Measurements from ENCODE around the gene WHRN. TPM values are rescaled to one million over a fixed set of nuclear protein-coding genes. Genes with fewer than 3 reads are reported as not detected.

Gene WHRN
- total and polyA plus RNA-seq, 2 of the 8 experiments (the other 6 are each of a cell fraction or from before 2014, with no cell fraction given): 4.4 to 7.7 TPM

DNA sequence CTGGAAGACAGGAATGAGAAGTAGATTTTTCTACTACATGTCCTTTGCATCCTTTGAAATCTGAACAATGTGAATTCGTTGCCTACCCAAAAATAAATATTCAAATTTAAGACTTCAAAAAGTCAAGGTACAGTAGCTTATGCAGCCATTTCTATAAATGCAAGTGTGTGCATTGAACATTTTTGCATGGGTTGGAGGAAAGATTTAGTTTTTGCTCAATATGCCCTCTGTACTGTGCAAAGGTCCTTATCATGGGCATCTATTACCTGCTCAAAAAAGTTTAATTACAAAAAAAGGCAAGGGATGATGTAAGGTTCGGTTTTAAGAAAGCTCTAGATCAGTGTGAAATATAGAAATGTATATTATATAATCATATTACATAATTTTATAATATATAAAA, 140.1 kb downstream of the WHRN start:
- Histone ChIP-seq H4K91ac (replicated peaks; ENCODE audit: insufficient read length, low read length) (no peak overlapping the region), H3K4me2 (ENCODE audit: insufficient read depth in 1 of 2, low read depth in 2 of 2, low read length in 2 of 2) (no peak overlapping the region), H3K4me3 (ENCODE audit: extremely low read depth in 1 of 4, insufficient read depth in 2 of 4, low read depth in 3 of 4, low read length in 4 of 4) (no peak overlapping the region), H3K27me3 (replicated peaks in 1 of 4; ENCODE audit: control insufficient read depth in 3 of 4, extremely low read depth in 1 of 4, insufficient read depth in 3 of 4, low read length in 3 of 4) (no peaks in the 10 kb centered on the region), H2BK20ac (ENCODE audit: low read length) (no peak overlapping the region), H3K56ac (replicated peaks; ENCODE audit: insufficient read length, low read depth, low read length) (no peak overlapping the region), H2AK5ac (ENCODE audit: low read depth, low read length) (no peak overlapping the region), H2BK12ac (ENCODE audit: low read depth, low read length) (no peak overlapping the region), H3K18ac (ENCODE audit: extremely low read depth, low read length) (no peak overlapping the region), H3K9ac (replicated peaks in 1 of 4; ENCODE audit: extremely low read depth in 1 of 4, low read depth in 3 of 4, low read length in 3 of 4) (no peak overlapping the region), H3K79me1 (ENCODE audit: low read depth, low read length) (no peaks in the 10 kb centered on the region), H3K27ac (ENCODE audit: low read depth, low read length) (no peak overlapping the region), H4K5ac (ENCODE audit: insufficient read length, low read depth, low read length) (no peak overlapping the region), H3K14ac (ENCODE audit: insufficient read length) (no peak overlapping the region), H2AFZ (ENCODE audit: low read length) (no peak overlapping the region), H3K79me2 (ENCODE audit: control insufficient read depth in 1 of 2, insufficient read depth in 2 of 2, low read length in 2 of 2) (no peaks in the 10 kb centered on the region), H3K23me2 (ENCODE audit: low read depth, low read length) (peaks cover 6% of the 10 kb centered on the region; the same call in 1 of the 2 replicates), H3K36me3 (ENCODE audit: control insufficient read depth in 2 of 4, insufficient read depth in 4 of 4, low read length in 3 of 4) (peaks cover 6 to 54% (median 37%) of the 10 kb centered on the region in 4 experiments), H2BK5ac (ENCODE audit: low read depth, low read length) (no peak overlapping the region), H2BK120ac (replicated peaks; ENCODE audit: low read depth, low read length) (no peak overlapping the region), H4K8ac (ENCODE audit: extremely low read depth, insufficient read depth, low read length) (no peak overlapping the region), H3K9me3 (ENCODE audit: insufficient read depth in 2 of 2, low read depth in 1 of 2, low read length in 1 of 2) (no peaks in the 10 kb centered on the region), H3K23ac (ENCODE audit: insufficient read length) (no peak overlapping the region), H3K4ac (replicated peaks; ENCODE audit: insufficient read length, low read depth, low read length) (no peak overlapping the region), H2BK15ac (ENCODE audit: low read length) (no peak overlapping the region), H4K20me1 (replicated peaks in 1 of 2; ENCODE audit: control insufficient read depth in 1 of 2, insufficient read depth in 2 of 2, low read length in 2 of 2) (peaks cover 0 to 7% of the 10 kb centered on the region in 2 experiments), H3K4me1 (replicated peaks in 1 of 4; ENCODE audit: control insufficient read depth in 3 of 4, insufficient read depth in 4 of 4, low read length in 3 of 4) (peaks cover 2 to 14% (median 7%) of the 10 kb centered on the region in 4 experiments; a peak in 6 of 7 replicates)
- no peak for DNase-seq (ENCODE audit: low read depth in 1 of 2, low spot score in 2 of 2)
- POLR2A ChIA-PET (ENCODE audit: partially characterized antibody): interaction anchor here (0.8 to 1.4 kb wide), 4 partner anchors 12 to 50 kb away, joined by 3 to 5 read pairs (median 3); no protein-coding TSS in a partner anchor
- CTCF ChIA-PET (ENCODE audit: partially characterized antibody): interaction anchor here (0.7 to 1.4 kb wide), 9 partner anchors 9 to 316 kb away, joined by 3 to 7 read pairs (median 3); partner anchors contain the start of gene TEX48
- FAIRE-seq: no peak
- 84% methylated on average over 2 of the region's 2 CpGs; no CpG with 5 or more reads in 1 of the 2 experiments for WGBS, 2 experiments (ENCODE audit: extremely low coverage in 1 of 2, insufficient coverage in 1 of 2, insufficient read length in 1 of 2, insufficient replicate concordance in 2 of 2, low coverage in 1 of 2, low lambda C conversion rate in 2 of 2, missing lambda C conversion rate in 1 of 2)
- no peak for TF ChIP-seq HDAC2 (IDR thresholded peaks at IDR 0.05; ENCODE audit: borderline replicate concordance in 1 of 2, low read depth in 2 of 2, low read length in 2 of 2)
- TF ChIP-seq BCL11A (IDR thresholded peaks at IDR 0.05; ENCODE audit: low read depth in 2 of 2, low read length in 2 of 2): no peak
- TF ChIP-seq EGR1 (IDR thresholded peaks at IDR 0.05; ENCODE audit: borderline replicate concordance, low read depth, low read length): no peak
- TF ChIP-seq KDM4A (IDR thresholded peaks at IDR 0.05; ENCODE audit: low read depth, low read length, severe bottlenecking): no peak
- no peak for TF ChIP-seq CHD2 (IDR thresholded peaks at IDR 0.05; ENCODE audit: low read length)
- no peak for TF ChIP-seq YY1 (IDR thresholded peaks at IDR 0.05; ENCODE audit: low read depth, low read length)
- TF ChIP-seq, protein P1, sequence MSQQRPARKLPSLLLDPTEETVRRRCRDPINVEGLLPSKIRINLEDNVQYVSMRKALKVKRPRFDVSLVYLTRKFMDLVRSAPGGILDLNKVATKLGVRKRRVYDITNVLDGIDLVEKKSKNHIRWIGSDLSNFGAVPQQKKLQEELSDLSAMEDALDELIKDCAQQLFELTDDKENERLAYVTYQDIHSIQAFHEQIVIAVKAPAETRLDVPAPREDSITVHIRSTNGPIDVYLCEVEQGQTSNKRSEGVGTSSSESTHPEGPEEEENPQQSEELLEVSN (IDR thresholded peaks at IDR 0.05): no peak
- no peak for TF ChIP-seq TAF1 (IDR thresholded peaks at IDR 0.05; ENCODE audit: low read depth, low read length)
- TF ChIP-seq, protein P2, sequence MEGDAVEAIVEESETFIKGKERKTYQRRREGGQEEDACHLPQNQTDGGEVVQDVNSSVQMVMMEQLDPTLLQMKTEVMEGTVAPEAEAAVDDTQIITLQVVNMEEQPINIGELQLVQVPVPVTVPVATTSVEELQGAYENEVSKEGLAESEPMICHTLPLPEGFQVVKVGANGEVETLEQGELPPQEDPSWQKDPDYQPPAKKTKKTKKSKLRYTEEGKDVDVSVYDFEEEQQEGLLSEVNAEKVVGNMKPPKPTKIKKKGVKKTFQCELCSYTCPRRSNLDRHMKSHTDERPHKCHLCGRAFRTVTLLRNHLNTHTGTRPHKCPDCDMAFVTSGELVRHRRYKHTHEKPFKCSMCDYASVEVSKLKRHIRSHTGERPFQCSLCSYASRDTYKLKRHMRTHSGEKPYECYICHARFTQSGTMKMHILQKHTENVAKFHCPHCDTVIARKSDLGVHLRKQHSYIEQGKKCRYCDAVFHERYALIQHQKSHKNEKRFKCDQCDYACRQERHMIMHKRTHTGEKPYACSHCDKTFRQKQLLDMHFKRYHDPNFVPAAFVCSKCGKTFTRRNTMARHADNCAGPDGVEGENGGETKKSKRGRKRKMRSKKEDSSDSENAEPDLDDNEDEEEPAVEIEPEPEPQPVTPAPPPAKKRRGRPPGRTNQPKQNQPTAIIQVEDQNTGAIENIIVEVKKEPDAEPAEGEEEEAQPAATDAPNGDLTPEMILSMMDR (IDR thresholded peaks at IDR 0.05; ENCODE audit: control extremely low read depth in 1 of 3, insufficient read depth in 1 of 3, low read depth in 1 of 3, low read length in 3 of 3): no peak
- no peak for TF ChIP-seq HDAC6 (IDR thresholded peaks at IDR 0.05; ENCODE audit: low read depth, low read length)
- TF ChIP-seq NRF1 (IDR thresholded peaks at IDR 0.05; ENCODE audit: low read depth, low read length): no peak

Data from H1 (cell line).